COR-L47 (cell line): ENCODE results near the gene WAPL.

ENCODE experiments used
- DNase-seq: peaks from one replicate; lab custom pipeline; 2025; lab: John Stamatoyannopoulos, UW

WAPL gene

GRCh38 chr10:86524225-86524962, 2.8 kb upstream of the WAPL start:
- DNase-seq = no peak

- DNase-seq = no peak
These were observed 1.8 kb upstream of the WAPL start for GRCh38 chr10:86523348-86523747.

- no peak for DNase-seq
These were observed 891 bp upstream of the WAPL start for GRCh38 chr10:86522510-86522855.

- DNase-seq = no peak
These were observed 518 bp downstream of the WAPL start for GRCh38 chr10:86520871-86521677.

- no peak for DNase-seq
These were observed 2.8 kb downstream of the WAPL start for GRCh38 chr10:86518781-86519180.

DNA sequence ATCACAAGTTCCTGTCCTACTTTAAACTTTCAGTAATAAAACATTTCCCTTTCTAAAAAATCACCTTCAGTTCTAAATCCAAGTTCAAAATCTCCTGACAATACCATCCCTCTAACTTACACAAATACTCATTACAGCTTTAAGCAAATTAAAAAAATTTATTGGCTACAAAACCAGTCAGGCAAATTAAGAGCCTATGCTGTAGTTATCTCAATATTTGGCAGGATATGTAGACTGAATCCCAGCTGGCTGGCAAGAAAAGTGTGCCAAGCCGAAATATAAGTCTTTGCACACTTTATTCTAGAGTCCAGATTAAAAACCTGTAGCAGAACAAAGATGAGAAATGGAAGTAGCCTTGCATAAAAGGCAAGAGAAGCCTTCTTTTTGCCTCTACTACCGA, 9.5 kb downstream of the WAPL start:
- DNase-seq = no peak

GRCh38 chr10:86511027-86511865, 10.3 kb downstream of the WAPL start:
- no peak for DNase-seq

- DNase-seq = no peak
These were observed 12.4 kb downstream of the WAPL start for GRCh38 chr10:86509145-86509544.

DNA sequence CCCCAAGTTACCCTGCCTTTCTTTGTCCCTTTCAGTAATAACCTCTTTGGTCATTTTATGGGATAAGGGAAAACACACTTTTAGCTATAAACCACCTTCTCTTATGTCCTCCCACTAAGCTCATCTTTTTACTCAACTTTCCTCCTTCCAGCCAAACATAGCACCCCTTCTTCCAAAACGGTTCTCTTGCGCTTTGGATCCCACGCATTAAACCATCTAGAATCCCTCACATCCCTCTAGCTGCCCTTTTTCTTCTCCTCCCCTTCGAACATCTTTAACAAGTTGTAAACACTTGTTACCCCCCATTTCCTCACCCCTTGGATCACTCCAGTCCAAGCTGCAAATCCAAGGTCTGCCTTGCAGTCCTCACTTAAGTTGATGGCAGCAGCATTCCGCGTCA, 13.4 kb downstream of the WAPL start:
- DNase-seq = no peak

DNA sequence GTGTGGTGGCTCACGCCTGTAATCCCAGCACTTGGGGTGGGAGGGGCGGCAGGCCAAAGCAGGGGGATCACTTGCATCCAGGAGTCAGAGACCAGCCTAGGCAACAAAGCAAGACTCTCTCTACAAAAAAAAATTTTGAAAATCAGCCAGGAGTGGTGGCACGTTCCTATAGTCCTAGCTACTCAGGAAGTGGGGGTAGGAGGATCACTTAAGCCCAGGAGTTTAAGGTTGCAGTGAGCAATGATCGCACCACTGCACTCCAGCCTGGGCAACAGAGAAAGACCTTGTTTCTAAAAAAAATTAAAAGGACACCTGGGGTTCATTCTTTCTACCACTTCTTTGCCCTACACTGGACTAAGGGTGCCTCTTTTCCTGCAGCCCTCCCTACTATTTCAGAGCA, 15.1 kb downstream of the WAPL start:
- no peak for DNase-seq

DNA sequence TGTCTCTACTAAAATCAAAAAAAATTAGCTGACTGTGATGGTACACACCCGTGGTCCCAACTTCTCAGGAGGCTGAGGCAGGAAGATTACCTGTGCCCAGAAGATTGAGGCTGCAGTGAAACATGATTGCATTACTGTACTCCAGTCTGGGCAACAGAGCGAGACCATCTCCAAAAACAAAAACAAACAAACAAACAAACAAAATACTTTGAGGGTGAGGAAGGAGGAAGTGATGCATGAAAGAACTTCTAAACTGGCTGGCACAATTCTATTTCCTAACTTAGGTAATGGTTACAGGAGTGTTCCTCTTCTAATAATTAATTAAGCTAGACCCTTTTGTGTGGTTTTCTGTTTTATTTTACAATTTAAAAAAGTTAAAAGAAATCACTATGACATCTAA, 15.5 kb downstream of the WAPL start:
- no peak for DNase-seq

DNA sequence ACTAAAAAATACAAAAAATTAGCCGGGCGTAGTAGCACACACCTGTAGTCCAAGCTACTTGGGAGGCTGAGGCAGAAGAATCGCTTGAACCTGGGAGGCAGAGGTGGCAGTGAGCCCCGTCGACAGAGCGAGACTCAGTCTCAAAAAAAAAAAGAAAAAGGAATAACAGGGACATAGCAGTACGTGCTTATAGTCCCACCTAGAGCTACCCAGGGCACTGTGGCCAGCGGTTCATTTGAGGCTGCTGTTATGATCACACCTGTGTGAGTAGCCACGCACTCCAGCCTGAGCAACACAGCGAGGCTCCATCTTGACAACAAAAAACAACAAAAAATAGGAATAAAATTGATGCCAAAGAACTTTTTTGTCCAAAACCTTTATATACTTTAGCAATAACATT, 17.1 kb downstream of the WAPL start:
- DNase-seq = no peak

GRCh38 chr10:86500846-86501245, 20.7 kb downstream of the WAPL start:
- DNase-seq = no peak

- DNase-seq = no peak
These were observed 23.0 kb downstream of the WAPL start for GRCh38 chr10:86498598-86498997.

DNA sequence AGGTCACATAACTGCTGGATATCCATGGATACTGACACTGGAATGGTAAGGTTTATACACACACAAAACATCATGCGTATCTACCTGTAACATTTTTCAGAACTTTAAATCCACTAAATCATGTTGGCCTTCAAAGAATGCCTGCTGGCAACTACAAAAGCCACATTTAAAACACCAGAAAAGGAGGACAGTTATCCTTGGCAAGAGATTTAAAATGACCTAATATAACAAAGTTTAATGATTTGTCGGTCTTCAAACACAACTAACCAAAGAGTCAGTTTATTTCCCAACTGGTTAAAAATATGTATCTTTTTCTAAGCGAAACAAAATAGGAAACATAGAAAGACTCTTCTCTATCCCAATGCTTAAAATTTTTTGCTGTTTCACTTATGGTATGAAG, 24.0 kb downstream of the WAPL start:
- DNase-seq = no peak

DNA sequence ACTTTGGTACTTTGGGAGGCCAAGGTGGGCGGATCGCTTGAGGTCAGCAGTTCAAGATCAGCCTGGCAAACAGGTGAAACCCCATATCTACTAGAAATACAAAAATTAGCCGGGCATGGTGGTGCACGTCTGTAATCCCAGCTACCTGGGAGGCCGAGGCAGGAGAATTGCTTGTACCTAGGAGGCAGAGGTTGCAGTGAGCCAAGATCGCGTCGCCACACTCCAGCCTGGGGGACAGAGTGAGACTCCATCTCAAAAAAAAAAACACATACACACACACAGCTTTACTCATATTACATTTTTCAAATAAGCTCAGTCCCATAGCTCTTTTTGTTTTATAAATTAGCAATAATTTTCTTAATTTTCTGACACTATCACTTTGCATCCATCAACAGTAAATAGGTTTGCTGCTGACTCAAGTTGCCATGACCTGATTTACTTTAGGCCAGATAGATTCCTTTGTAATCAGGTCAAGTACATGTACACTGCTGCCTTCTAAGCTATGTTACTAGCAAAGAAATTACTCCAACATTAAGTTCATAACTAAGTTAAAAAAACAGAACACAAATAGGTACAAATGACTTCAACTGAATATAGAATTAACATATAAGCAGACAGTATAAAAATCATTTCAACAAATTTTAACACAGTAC, 31.5 kb downstream of the WAPL start:
- no peak for DNase-seq

DNA sequence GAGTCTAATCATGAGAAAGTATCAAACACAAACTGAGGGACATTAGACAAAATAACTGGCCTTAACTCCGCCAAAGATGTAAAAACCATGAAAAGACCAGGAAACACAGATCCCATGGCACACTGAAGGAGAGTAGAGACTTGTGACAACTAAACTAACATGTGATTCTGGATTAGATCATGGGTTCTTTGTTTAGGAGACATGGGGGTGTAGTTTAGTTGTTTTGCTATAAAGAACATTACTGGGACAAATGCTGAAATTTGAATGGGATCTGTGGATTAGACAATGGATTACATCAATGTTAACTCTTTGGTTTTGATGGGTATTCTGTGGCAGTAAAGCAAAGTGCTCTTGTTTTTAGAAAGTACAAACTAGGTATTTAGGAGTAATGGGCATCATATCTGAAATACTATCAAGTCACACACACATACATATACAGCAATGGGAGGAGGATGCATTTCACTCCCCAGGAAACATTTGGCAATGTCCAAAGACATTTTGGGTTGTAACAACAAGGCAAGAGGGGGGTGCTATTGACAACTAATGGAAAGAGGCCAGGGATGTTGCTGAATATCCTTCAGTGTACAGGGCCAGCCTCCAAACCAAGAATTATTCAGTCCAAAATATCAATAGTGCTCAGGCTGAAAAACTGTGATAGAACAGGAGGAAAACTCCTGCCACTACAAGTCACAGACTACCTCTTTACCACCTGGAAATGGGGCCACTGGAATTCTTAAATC, 32.4 kb downstream of the WAPL start:
- no peak for DNase-seq

DNA sequence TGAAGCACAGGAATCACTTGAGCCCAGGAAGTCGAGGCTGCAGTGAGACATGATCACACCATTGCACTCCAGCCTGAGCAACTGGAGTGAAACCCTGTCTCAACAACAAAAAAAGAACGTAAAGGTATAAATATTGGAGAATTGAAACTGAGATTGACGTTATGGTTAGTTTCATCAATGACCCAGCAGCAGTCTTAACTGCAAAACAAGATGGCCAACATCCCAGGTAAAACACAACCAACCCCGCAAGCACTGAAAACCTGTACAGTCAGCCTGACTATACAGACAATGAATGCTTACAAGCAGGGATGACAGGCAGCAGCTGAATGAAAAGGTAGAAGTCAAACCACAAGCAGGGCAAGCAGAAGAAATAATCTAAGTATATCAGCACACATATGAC, 34.7 kb downstream of the WAPL start:
- DNase-seq = no peak

- no peak for DNase-seq
These were observed 37.9 kb downstream of the WAPL start for GRCh38 chr10:86483664-86484063.

DNA sequence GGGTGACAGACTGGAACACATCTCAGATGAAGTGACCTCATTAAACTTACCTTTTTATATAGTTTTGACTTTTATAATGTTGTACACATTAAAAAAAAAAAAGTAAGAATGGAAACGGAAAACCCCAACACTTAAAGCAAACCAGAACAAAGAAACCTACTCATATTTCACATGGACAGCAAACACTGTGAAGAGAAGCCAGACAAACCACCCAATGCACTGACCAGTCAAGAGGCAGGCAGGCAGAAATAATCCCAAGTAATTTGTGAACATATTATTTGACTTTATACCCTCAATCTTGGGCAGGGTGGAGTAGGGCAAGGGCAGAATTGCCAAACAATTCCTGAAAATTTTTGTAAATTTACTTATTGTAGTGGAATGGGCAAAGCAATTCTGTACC, 39.8 kb downstream of the WAPL start:
- no peak for DNase-seq

DNA sequence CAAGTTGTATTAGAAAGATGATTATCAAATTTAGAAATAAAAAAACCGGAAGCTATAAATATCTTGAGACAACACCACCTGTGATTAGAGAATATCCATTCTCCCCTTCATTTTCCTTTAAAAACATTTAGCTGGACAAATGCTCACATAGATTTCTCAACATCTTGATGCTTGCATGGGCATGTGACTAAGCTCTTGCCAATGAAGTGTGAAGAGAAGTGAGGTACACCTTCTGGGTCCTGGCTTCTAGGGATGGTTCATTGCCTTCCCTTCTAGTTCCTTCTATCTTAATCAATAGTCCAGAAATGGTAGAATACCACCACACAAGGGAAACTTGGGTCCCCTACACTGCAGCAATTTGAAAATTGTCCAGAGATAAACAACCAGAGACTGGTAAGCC, 41.0 kb downstream of the WAPL start:
- no peak for DNase-seq

GRCh38 chr10:86472061-86472460, 49.5 kb downstream of the WAPL start:
- no peak for DNase-seq
